DND-41 (cell line): Measurements from ENCODE around the gene SLITRK4.

Source experiments
- EZH2 ChIP-seq: IDR thresholded peaks from 3 replicates; pipeline ENCODE4 v1.6.1; 2012; ENCODE audit warnings: borderline replicate concordance, low read depth, mild to moderate bottlenecking, moderate library complexity, low read length, inconsistent platforms; ENCODE audit not compliant: severe bottlenecking
- TF ChIP-seq, protein P1 (sequence below): IDR thresholded peaks from 2 replicates; pipeline ENCODE4 v1.5.1; 2012; ENCODE audit warnings: borderline replicate concordance, low read length, moderate library complexity, mild to moderate bottlenecking; ENCODE audit not compliant: poor library complexity, severe bottlenecking; ENCODE audit errors: extremely low read depth

DNA sequence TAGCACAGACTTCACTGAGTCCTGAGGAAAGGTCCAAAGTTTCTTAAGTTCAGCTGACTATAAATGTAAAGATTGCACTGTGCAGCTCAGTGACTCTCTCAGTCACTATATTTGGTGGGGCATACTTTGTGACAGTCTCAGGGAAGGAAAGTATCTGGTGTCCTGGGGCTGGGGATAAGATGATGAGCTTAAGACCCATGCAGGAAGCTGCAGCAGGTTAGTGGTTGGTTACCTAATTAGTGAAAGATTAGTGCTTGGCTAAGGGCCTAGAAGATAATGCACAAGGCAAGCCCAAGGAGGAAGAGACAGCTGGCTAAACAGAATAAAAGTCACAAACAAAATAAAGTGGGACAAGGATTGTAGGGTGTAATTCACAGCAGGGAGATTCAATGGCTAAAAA is 25.4 kb upstream of the SLITRK4 start:
- TF ChIP-seq, protein P1, sequence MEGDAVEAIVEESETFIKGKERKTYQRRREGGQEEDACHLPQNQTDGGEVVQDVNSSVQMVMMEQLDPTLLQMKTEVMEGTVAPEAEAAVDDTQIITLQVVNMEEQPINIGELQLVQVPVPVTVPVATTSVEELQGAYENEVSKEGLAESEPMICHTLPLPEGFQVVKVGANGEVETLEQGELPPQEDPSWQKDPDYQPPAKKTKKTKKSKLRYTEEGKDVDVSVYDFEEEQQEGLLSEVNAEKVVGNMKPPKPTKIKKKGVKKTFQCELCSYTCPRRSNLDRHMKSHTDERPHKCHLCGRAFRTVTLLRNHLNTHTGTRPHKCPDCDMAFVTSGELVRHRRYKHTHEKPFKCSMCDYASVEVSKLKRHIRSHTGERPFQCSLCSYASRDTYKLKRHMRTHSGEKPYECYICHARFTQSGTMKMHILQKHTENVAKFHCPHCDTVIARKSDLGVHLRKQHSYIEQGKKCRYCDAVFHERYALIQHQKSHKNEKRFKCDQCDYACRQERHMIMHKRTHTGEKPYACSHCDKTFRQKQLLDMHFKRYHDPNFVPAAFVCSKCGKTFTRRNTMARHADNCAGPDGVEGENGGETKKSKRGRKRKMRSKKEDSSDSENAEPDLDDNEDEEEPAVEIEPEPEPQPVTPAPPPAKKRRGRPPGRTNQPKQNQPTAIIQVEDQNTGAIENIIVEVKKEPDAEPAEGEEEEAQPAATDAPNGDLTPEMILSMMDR: no peak
- TF ChIP-seq EZH2: no peak
